ENCODE data around the gene ZNF691.
"Not testable (repeated sequence)": the region's sequence is repeated elsewhere in the genome, so short reads cannot be mapped to it uniquely, and the experiment has no call there.

ZNF691 gene

GRCh38 chr1:42859366-42859765 is 13.0 kb downstream of the ZNF691 start:
- not testable (repeated sequence) for DNase-seq (ENCODE audit: low spot score)

GRCh38 chr1:42860339-42861013 is 14.1 kb downstream of the ZNF691 start:
- no peak for DNase-seq (ENCODE audit: low spot score)

DNA sequence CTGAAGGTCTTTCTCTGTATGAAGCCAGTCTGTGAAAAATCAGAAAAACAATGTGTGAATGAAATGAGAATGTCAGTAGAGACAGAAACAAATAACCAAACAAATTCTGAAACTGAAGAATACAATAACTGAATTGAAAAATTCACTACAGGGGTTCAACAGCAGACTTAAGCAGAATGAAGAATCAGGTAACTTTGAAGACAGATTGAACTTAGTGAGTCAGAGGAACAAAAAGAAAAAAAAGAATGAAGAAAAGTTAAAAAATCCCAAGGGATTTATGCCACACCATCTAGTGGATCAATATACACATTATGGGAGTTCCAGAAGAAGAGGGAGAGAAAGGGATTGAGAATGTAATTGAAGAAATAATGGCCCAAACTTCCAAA is 14.6 kb downstream of the ZNF691 start:
- no peak for DNase-seq (ENCODE audit: low spot score)

GRCh38 chr1:42866549-42866948 is 20.1 kb downstream of the ZNF691 start:
- no peak for DNase-seq (ENCODE audit: low spot score)

DNA sequence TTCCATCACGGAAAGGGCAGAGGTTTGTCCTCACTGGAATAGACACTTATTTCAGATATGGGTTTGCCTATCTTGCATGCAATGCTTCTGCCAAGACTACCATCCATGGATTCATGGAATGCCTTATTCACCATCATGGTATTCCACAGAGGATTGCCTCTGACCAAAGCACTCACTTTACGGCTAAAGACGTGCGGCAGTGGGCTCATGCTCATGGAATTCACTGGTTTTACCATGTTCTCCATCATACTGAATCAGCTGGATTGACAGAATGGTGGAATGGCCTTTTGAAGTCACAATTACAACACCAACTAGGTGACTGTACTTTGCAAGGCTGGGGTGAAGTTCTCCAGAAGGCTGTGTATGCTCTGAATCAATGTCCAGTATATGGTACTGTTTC is 22.1 kb downstream of the ZNF691 start:
- not testable (repeated sequence) for DNase-seq (ENCODE audit: low spot score)

GRCh38 chr1:42869254-42869653 is 22.8 kb downstream of the ZNF691 start:
- not testable (repeated sequence) for DNase-seq (ENCODE audit: low spot score)

DNA sequence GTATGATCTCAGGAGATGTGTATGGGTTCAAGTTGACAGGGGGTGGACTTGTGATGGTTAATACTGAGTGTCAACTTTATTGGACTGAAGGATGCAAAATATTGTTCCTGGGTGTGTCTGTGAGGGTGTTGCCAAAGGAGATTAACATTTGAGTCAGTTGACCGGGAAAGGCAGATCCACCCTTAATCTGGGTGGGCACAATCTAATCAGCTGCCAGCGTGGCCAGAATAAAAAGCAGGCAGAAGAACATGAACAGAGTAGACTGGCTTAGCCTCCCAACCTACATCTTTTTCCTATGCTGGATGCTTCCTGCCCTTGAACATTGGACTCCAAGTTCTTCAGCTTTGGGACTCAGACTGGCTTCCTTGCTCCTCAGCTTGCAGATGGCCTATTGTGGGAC is 23.3 kb downstream of the ZNF691 start:
- not testable (repeated sequence) for DNase-seq (ENCODE audit: low spot score)

DNA sequence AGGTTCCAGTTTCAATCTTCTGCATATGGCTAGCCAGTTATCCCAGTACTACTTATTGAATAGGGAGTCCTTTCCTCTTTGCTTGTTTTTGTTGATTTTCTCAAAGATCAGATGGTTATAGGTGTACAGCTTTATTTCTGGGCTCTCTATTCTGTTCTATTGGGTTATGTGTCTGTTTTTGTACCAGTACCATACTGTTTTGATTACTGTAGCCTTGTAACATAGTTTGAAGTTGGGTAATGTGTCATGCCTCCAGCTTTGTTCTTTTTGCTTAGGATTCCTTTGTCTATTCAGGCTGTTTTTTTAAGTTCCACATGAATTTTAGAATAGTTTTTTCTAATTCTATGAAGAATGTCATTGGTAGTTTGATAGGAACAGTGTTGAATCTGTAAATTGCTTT is 26.7 kb downstream of the ZNF691 start:
- DNase-seq (ENCODE audit: low spot score): not testable (repeated sequence)

GRCh38 chr1:42873670-42874069 is 27.3 kb downstream of the ZNF691 start:
- no peak for DNase-seq (ENCODE audit: low spot score)

GRCh38 chr1:42876009-42876408 is 29.6 kb downstream of the ZNF691 start:
- no peak for DNase-seq (ENCODE audit: low spot score)

DNA sequence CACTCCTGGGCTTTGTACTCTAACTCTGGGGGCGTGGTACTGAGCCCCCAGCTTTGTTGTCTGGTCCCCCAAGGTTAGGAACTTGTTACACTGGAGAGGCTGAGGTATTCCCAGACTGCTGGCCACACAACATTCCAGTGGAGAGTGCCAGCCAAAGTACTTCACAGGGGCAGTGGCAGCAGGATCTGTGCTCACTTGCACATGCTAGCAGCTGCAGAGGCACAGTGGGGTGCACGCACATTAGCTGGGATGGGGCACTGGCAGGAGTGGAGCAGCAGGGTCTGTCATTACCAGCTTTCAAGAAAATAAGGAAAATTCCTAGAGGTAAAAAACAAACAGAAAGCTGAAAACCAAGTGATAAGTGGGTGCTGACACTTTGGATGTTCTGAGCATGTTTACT is 31.0 kb downstream of the ZNF691 start:
- DNase-seq (ENCODE audit: low spot score): no peak

GRCh38 chr1:42880384-42880783 is 34.0 kb downstream of the ZNF691 start:
- no peak for DNase-seq (ENCODE audit: low spot score)

DNA sequence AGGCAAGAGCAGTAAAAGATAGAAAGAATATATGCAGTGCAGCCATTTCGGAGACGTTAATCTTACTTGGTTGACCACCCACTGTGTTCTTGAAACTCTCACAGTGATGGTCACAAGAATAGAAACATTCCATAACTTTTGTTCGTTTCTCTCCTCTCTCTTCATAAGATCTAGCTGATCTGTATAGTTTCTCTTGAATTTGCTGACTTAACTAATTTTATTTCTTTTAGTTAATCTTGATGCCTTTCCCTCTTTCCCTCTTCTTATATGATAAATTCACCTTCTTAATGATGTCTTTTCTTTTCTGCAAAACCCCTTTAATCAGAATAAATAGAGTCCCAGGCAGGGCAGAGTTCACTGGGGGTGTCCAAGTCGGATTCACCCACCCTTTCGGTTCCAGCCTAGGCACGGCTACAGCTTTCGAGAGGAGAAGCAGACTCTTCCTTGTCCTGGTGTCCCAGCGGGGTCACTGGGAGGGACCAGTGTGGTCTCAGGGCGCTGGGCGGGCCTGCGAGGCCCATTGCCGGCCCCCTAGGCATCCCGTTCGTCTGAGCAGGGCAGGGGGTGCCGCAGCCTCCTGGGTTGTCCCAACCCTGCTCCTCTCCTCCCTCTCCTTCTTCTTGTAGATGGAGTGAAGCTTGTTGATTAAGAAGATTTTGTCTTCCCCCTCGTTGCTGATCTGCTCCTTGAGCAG is 39.8 kb downstream of the ZNF691 start:
- no peak for DNase-seq (ENCODE audit: low spot score)

- DNase-seq (ENCODE audit: low spot score): no peak
Measured at GRCh38 chr1:42886800-42887199, 40.4 kb downstream of the ZNF691 start.

GRCh38 chr1:42887366-42887765 is 41.0 kb downstream of the ZNF691 start:
- DNase-seq (ENCODE audit: low spot score): no peak

- DNase-seq (ENCODE audit: low spot score): no peak
Measured at GRCh38 chr1:42888013-42888633, 41.7 kb downstream of the ZNF691 start.

DNA sequence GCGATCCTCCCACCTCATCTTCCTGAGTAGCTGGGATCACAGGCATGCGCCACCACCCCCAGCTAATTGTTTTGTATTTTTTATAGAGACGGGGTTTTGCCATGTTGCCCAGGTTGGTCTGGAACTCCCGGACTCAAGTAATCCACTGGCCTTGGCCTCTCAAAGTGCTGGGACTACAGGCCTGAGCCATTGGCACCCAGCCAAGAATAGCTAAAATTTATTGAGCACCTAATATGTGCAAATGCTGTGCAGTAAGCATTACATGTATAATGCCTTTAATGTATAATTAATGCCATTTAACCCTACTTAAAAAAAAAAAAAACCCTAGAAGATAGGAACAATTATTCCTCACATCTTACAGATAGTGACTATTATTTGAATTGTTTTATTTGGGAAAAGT is 42.9 kb downstream of the ZNF691 start:
- DNase-seq (ENCODE audit: low spot score): no peak

GRCh38 chr1:42891465-42892138 is 45.2 kb downstream of the ZNF691 start:
- DNase-seq (ENCODE audit: low spot score): no peak

DNA sequence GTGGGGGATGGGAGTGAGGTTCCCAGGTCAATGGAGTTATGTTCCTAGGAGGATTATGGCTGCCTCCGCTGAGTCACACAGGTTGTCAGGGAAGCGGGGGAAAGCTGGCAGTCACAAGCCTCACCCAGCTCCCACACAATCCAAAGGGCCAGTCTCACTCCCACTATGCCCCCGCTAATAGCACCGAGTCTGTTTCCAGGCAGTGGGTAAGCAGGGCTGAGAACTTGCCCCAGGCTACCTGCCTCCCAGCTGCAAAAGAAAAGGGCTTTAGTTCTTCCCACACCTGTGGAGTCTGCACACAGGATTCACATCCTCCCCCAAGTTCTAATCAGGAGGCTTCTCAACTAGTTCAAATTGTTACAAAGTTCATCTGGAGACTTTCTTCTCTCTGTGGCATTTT is 53.5 kb downstream of the ZNF691 start:
- not testable (repeated sequence) for DNase-seq (ENCODE audit: low spot score)

Measured in HuH-7.5 (cell line).